ENCODE results near the gene UCHL5.

DNA sequence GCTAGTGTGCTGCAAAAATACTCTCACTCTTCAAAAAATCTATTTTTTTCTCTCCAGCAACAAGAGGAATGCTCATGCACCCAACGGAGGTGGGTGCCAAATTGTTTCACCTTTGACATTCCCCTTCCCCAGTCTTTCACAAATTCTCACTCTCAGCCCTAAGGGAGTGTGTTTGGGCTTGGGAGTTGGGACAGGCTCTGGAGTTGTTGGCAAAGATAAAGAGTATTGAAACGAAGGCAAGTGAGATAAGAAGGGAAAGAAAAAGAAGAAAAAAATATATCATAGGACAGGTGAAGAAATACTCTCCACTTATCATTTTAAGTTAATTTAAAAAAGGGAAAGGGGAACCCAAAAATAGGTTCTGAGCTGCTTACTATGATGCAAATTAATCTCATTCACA is 82.6 kb downstream of the UCHL5 start:
- TF ChIP-seq, protein P1, sequence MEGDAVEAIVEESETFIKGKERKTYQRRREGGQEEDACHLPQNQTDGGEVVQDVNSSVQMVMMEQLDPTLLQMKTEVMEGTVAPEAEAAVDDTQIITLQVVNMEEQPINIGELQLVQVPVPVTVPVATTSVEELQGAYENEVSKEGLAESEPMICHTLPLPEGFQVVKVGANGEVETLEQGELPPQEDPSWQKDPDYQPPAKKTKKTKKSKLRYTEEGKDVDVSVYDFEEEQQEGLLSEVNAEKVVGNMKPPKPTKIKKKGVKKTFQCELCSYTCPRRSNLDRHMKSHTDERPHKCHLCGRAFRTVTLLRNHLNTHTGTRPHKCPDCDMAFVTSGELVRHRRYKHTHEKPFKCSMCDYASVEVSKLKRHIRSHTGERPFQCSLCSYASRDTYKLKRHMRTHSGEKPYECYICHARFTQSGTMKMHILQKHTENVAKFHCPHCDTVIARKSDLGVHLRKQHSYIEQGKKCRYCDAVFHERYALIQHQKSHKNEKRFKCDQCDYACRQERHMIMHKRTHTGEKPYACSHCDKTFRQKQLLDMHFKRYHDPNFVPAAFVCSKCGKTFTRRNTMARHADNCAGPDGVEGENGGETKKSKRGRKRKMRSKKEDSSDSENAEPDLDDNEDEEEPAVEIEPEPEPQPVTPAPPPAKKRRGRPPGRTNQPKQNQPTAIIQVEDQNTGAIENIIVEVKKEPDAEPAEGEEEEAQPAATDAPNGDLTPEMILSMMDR (conservative IDR thresholded peaks at IDR 0.05 in 1 of 2, IDR thresholded peaks at IDR 0.05 in 1 of 2; ENCODE audit: low read depth in 1 of 2, low read length in 2 of 2), result no peak
- no peak for TF ChIP-seq EZH2 (IDR thresholded peaks at IDR 0.05; ENCODE audit: low read length, missing control alignments)

Data from fibroblast of lung (primary cell).